ENCODE measurements around the gene DSP. TPM values are rescaled to one million over a fixed set of nuclear protein-coding genes. Genes with fewer than 3 reads are reported as not detected.
A peak's percentile ranks its signal among the peaks of the same experiment; 100 is the strongest.

Gene DSP
- total RNA-seq, 2 donors from 2014 or later = 3.0 to 3.4 TPM

- no peak for DNase-seq (ENCODE audit: low spot score)
- intact Hi-C loops (cut with DNase I) = no loop called here
These were observed 43.9 kb downstream of the DSP start for GRCh38 chr6:7585287-7585930.

- DNase-seq (ENCODE audit: low spot score) = no peak
- intact Hi-C loops (cut with DNase I) = no loop called here
These were observed 46.2 kb downstream of the DSP start for GRCh38 chr6:7587631-7588100.

- no peak for DNase-seq (ENCODE audit: low spot score)
- intact Hi-C loops (cut with DNase I) = no loop called here
These were observed 47.0 kb downstream of the DSP start for GRCh38 chr6:7588506-7588905.

- intact Hi-C loops (cut with DNase I) = no loop called here
- DNase-seq (ENCODE audit: low spot score) = no peak
These were observed 47.8 kb downstream of the DSP start for GRCh38 chr6:7589221-7589620.

GRCh38 chr6:7589949-7590917 lies 48.8 kb downstream of the DSP start, which contains the start of gene SNRNP48:
Gene SNRNP48 (plus strand): TSS chr6:7590198. CDS start chr6:7590258, 60 bp downstream.
- peak; percentile 98 for DNase-seq (ENCODE audit: low spot score)
- intact Hi-C loops (cut with DNase I) = no loop called here

GRCh38 chr6:7590918-7591302 lies 49.4 kb downstream of the DSP start:
- intact Hi-C loops (cut with DNase I) = no loop called here
- DNase-seq (ENCODE audit: low spot score) = peak; percentile 71

- intact Hi-C loops (cut with DNase I) = no loop called here
- DNase-seq (ENCODE audit: low spot score) = no peak
These were observed 50.3 kb downstream of the DSP start for GRCh38 chr6:7591770-7592169.

GRCh38 chr6:7593229-7593628 lies 51.8 kb downstream of the DSP start:
- intact Hi-C loops (cut with DNase I) = no loop called here
- no peak for DNase-seq (ENCODE audit: low spot score)

GRCh38 chr6:7594579-7595125 lies 53.2 kb downstream of the DSP start:
- DNase-seq (ENCODE audit: low spot score) = no peak
- intact Hi-C loops (cut with DNase I) = no loop called here

GRCh38 chr6:7604003-7604402 lies 62.5 kb downstream of the DSP start:
- no peak for DNase-seq (ENCODE audit: low spot score)
- intact Hi-C loops (cut with DNase I) = no loop called here

- intact Hi-C loops (cut with DNase I) = no loop called here
- DNase-seq (ENCODE audit: low spot score) = no peak
These were observed 63.0 kb downstream of the DSP start for GRCh38 chr6:7604506-7604905.

- DNase-seq (ENCODE audit: low spot score) = no peak
- intact Hi-C loops (cut with DNase I) = loop anchor here in 1 of 2 donors (10.0 kb wide), 2 partner anchors 341 to 941 kb away; no protein-coding TSS in a partner anchor
These were observed 74.3 kb downstream of the DSP start for GRCh38 chr6:7615611-7616383.

GRCh38 chr6:7617801-7618764 lies 76.6 kb downstream of the DSP start:
- DNase-seq (ENCODE audit: low spot score) = no peak
- intact Hi-C loops (cut with DNase I) = loop anchor here in 1 of 2 donors (10.0 kb wide), 2 partner anchors 343 to 943 kb away; no protein-coding TSS in a partner anchor

- intact Hi-C loops (cut with DNase I) = no loop called here
These were observed 80.3 kb downstream of the DSP start for GRCh38 chr6:7621761-7622160.

GRCh38 chr6:7624796-7625710 lies 83.6 kb downstream of the DSP start:
- DNase-seq (ENCODE audit: low spot score) = no peak
- intact Hi-C loops (cut with DNase I) = no loop called here

More at GRCh38 chr6:7621761-7622160, 80.3 kb downstream of the DSP start:
- no peak for DNase-seq (ENCODE audit: low spot score)

- DNase-seq (ENCODE audit: low spot score) = no peak
- intact Hi-C loops (cut with DNase I) = no loop called here
These were observed 87.0 kb downstream of the DSP start for GRCh38 chr6:7628479-7628878.

GRCh38 chr6:7628909-7629308 lies 87.4 kb downstream of the DSP start:
- no peak for DNase-seq (ENCODE audit: low spot score)
- intact Hi-C loops (cut with DNase I) = no loop called here
